ENCODE measurements around the gene HOXD4.

The HOXD4 gene

GRCh38 chr2:176158855-176159662 lies 7.7 kb downstream of the HOXD4 start:
- DNase-seq = no peak

DNA sequence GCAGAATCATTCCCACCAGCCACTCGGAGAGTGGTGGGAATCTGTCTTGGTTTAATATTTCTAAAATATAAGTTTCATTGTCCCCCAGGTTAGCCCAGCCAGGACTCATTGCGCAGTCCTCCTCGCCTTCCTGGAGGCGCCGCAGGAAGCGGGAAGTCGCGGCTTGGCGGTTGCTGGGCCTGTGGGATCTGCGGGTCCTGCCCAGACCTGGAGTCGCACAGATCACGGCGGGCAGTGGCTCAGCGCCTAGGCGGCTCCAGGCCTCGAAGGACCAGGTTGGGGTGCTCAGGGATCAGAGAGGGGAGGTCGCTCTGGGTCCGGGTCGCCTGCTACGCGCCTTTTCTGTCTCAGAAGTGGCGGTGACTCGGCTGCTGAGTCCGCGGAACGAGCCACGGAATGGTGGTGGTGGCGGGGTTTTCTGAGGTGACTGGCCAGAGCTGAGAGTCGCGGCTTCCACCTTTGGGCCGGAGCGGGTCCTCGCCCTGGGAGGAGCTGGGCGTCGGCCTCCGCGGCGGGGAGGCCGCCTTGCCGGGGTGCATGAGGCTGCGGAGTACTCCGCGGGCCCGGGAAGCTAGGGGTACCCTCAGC lies 8.4 kb downstream of the HOXD4 start:
- DNase-seq = no peak

GRCh38 chr2:176160251-176160985 lies 9.1 kb downstream of the HOXD4 start:
- no peak for DNase-seq

DNA sequence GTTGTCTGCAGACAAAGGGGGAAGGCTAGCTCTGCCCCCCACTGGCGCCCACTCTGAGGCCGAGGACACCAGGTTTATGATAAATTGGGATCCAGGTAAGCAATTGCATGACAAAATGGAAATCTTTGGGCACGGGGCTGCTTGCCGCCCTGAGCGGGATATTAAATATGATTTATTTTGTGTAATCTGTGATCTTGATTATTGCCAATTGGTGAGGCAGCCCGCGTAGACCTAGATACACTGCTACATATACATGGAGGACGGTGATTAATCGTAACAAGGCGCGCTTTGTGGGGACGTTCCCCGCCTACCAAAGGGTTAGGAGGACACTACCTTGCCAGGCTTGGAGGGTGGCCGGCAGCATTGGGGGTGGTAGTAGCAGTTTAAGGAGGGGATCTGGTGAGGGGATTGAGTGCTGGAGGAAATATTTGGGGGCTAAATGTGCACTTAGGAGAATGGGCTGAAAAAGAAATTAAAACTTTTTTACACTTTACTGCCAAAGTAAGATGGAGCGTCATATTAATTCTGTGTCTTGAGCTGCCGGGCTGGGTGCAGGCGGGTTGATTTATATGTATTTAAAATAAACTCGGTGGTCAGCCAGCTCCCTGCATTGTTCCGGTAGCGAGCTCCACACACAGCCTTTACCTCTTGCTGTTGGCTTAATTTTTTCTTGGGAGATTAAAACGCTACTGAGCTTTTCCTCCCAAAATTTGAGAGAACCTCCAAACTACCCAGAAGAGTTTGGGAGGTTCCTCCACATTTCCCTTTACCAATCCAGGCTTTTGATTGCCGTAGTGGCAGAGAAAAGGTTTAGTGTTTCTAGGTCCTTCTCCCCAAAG lies 9.9 kb downstream of the HOXD4 start:
- DNase-seq = no peak

DNA sequence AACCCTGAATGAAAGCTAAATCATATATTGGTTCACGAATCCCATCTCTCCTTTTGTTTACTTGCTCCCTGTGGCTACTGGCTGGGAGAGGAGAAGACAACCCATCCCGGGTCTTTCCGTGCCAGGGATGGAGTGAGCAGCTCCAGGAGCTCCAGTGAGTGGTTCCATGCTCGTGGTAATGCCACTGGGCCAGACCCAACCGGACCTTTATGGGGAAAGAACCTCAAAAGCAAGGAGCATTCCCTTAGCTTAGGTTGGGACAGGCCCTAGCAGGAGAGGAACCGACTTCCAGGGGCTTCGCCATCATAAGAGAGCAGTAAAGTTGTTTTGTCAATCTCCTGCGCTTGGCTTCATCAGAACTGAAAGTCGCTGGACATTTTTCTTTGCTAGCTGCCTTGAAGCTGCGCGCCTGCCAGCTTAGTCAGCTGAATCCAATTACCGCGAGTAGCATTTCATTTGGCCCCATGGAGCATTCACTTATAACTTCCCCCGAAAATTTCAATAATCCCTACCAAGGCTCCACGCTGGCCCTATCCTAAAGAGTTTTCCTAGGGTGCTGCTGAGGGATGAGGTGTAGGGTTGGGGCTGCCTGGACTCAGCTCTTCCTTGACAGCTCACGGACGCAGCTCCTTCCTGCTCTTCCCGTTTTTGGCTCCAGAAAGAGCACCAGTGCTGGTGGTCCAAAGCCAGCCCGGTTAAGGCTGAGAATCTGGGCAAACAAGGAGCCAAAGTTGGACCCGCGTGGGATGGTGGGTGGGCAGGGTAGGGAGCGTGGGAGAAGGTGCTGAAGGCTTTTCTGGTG lies 10.7 kb downstream of the HOXD4 start:
- no peak for DNase-seq

- DNase-seq = no peak
Measured at GRCh38 chr2:176162911-176163671, 11.7 kb downstream of the HOXD4 start.

DNA sequence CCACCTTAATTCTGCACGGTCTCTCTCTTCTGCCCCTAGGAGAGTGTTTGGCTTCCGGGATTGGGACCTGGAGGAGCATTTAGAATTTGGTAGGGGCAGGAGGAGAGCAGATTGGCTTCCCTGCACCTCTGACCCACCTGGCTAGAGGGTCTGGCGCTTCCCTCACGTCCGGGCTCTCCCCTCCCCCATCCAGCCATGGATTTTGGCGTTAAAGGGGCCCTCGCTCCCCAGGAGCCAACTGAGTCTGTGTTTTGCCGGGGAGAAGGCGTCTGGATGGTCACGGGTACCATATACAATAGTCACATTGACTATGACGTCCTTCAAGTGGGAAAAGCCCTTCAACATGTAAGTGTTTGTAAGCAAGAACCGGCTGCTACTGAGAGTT lies 12.3 kb downstream of the HOXD4 start:
- no peak for DNase-seq

- no peak for DNase-seq
Measured at GRCh38 chr2:176164201-176164600, 12.9 kb downstream of the HOXD4 start.

GRCh38 chr2:176164611-176165369 lies 13.4 kb downstream of the HOXD4 start:
- no peak for DNase-seq

DNA sequence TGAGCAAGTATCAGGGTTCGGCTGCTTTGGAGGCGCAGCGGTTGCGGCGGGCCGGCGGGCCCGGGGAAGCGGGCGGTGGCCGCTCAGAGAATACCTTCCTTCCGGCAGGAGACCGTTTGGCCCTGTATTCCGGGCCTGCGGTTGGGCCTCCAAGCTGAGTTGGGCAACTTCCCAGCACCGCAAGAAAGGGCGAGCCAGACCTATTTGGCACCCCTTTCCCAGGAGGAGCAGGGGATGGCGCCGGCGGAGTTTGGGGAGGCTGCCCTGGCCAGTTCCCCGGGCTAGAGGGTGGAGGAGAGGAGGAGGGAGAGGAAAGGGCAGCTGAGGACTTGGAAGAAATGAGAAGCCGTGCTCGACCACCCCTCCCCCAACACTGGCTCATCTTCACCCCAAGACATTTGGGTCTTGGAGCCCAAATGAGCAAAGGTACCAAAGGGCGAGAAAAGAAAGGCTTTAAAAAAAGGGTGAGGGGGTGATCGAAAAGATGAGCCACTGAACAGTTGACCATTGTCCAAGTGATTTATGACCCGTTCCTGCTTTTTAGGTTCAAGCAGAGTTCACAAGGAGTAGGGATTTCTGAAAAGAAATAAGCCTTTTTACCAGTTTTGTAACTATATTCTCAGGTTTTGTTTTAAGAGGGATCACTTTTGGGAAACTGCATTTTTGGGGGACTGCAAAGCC lies 14.2 kb downstream of the HOXD4 start:
- DNase-seq = no peak

- DNase-seq = no peak
Measured at GRCh38 chr2:176166272-176166671, 14.9 kb downstream of the HOXD4 start.

DNA sequence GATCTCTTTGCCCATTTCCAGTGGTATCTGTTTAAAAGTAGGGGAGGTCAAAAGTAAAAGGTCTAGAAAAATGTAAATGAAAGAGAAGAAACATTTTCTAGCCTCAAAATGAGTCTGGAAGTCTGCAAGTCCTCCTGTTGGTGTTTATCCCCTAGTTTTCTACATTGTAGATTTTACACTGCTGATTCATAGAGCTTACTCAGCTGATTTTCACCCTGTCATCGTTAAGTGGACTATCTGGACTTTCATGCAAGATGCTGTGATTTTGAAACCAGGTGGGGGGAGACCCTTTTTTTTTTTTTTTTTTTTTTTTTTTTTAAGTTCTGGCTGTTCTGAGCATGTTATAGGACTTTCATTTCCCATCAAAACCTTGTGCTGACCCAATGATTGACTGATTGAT lies 16.0 kb downstream of the HOXD4 start:
- no peak for DNase-seq

DNA sequence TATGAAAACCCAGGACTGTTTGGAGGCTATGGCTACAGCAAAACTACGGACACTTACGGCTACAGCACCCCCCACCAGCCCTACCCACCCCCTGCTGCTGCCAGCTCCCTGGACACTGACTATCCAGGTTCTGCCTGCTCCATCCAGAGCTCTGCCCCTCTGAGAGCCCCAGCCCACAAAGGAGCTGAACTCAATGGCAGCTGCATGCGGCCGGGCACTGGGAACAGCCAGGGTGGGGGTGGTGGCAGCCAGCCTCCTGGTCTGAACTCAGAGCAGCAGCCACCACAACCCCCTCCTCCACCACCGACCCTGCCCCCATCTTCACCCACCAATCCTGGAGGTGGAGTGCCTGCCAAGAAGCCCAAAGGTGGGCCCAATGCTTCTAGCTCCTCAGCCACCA lies 17.8 kb downstream of the HOXD4 start:
- DNase-seq = no peak

GRCh38 chr2:176169711-176170110 lies 18.4 kb downstream of the HOXD4 start:
- DNase-seq = no peak

DNA sequence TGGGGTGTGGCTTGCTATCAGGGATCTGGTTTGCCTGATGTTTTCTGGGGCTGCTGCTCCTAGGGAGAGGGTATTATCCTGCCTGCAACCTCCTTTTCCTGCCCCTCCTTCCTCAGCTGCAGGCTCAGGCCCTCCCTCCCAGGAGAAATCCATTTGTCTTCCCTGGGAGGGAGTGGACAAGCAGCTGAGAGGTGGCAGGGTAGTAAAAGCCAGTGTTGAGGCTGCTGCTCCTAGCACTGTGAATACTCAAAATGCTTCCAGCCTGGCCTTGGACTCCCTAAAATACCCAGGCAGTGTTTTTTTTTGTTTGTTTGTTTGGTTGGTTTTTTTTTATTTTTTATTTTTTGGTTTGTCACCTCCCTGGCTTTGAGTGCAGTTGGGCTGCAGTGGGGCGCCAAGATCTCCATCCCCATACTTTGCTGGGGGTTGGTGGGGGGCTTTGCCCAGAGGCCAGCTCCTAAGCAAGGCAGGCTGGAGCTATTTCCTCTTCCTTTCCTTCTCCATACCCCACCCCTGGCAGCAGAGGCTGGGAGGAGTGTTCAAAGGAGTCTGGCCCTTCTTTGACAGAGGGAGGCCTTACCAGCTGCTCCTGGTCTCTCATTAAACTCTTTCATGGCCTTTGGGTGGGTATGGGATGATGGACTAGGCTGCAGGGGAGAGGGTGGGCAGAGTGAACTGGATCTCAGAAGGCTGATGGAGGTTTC lies 19.4 kb downstream of the HOXD4 start:
- DNase-seq = no peak

DNA sequence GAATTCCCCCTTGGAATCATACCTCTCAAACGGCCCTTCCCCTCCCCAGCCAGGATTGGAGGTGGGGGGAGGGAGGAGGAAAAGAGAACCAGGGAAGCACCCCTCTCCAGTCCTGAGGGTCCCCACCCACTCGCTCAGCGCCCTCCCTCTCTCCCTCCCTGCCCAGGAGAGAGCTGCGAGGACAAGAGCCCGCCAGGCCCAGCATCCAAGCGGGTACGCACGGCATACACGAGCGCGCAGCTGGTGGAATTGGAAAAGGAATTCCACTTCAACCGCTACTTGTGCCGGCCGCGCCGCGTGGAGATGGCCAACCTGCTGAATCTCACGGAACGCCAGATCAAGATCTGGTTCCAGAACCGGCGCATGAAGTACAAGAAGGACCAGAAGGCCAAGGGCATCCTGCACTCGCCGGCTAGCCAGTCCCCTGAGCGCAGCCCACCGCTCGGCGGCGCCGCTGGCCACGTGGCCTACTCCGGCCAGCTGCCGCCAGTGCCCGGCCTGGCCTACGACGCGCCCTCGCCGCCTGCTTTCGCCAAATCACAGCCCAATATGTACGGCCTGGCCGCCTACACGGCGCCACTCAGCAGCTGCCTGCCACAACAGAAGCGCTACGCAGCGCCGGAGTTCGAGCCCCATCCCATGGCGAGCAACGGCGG lies 20.1 kb downstream of the HOXD4 start:
- no peak for DNase-seq

DNA sequence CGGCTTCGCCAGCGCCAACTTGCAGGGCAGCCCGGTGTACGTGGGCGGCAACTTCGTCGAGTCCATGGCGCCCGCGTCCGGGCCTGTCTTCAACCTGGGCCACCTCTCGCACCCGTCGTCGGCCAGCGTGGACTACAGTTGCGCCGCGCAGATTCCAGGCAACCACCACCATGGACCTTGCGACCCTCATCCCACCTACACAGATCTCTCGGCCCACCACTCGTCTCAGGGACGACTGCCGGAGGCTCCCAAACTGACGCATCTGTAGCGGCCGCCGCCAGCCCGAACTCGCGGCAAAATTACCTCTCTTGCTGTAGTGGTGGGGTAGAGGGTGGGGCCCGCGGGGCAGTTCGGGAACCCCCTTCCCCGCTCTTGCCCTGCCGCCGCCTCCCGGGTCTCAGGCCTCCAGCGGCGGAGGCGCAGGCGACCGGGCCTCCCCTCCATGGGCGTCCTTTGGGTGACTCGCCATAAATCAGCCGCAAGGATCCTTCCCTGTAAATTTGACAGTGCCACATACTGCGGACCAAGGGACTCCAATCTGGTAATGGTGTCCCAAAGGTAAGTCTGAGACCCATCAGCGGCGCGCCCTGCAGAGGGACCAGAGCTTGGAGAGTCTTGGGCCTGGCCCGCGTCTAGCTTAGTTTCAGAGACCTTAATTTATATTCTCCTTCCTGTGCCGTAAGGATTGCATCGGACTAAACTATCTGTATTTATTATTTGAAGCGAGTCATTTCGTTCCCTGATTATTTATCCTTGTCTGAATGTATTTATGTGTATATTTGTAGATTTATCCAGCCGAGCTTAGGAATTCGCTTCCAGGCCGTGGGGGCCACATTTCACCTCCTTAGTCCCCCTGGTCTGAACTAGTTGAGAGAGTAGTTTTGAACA lies 20.9 kb downstream of the HOXD4 start:
- DNase-seq = no peak
